Chondrocyte (in vitro differentiated cells): Measurements from ENCODE around the gene TALDO1. TPM values are rescaled to one million over a fixed set of nuclear protein-coding genes. Genes with fewer than 3 reads are reported as not detected.

Source experiments
- DNase-seq: peaks from one replicate; pipeline ENCODE4 v3.0.0; 2021; ENCODE audit warnings: mixed read lengths, low spot score
- H3K27ac Mint-ChIP-seq: one replicate; pipeline ENCODE4 v1.8.0; 2021; ENCODE audit warnings: mild to moderate bottlenecking, moderate library complexity, mixed read lengths; ENCODE audit not compliant: unreplicated experiment
- H3K27me3 Mint-ChIP-seq: 2 replicates; pipeline ENCODE4 v1.8.0; 2021; ENCODE audit warnings: low read depth, mixed read lengths
- H3K36me3 Mint-ChIP-seq: 2 replicates; pipeline ENCODE4 v1.8.0; 2021; ENCODE audit warnings: low read depth, mixed read lengths
- H3K4me1 Mint-ChIP-seq: 2 replicates; pipeline ENCODE4 v1.8.0; 2021; ENCODE audit warnings: low read depth, mild to moderate bottlenecking, mixed read lengths
- H3K4me3 Mint-ChIP-seq: one replicate; pipeline ENCODE4 v1.8.0; 2021; ENCODE audit warnings: mild to moderate bottlenecking, moderate library complexity, mixed read lengths; ENCODE audit not compliant: unreplicated experiment
- H3K9me3 Mint-ChIP-seq: 2 replicates; pipeline ENCODE4 v1.8.0; 2021; ENCODE audit warnings: low read depth, mixed read lengths
- CTCF ChIP-seq: fragments of 200-600 bp; sonication (generic); IDR thresholded peaks from 2 replicates; pipeline ENCODE4 v1.5.0; 2021; ENCODE audit warnings: antibody characterized with exemption, mild to moderate bottlenecking, moderate library complexity
- total RNA-seq: library from RNA; stranded (reverse); gene quantifications from 3 replicates; pipeline ENCODE4 v1.2.1, GENCODE V29; 2021

Gene TALDO1
- total RNA-seq, 1 donor from 2014 or later: 151 TPM

DNA sequence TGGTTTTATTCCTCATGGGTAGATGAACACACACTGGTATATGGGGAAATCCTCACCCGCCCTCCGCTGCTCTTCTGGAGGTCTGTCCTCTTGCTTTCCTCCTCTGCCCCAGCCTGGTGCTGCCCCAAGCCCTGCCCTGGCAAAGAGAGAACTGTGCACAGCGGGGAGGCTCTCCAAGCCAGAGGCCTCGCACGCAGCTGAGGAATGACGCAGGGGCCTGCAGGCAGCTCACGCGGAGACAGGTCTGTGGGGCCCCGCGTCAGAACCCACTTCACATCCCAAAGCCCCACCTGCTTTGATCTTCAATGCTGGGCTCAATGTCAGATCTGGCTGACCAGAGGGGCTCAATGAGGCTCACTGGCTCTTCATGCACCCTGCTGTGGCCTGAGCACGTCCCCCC is 20.0 kb downstream of the TALDO1 start:
- TF ChIP-seq CTCF: no peak
- peaks cover 6% of the 10 kb centered on the region for H3K4me1 Mint-ChIP-seq
- no peaks in the 10 kb centered on the region for H3K9me3 Mint-ChIP-seq
- no peak for DNase-seq
- peak overlapping the region; percentile 14 for H3K27ac Mint-ChIP-seq
- H3K27me3 Mint-ChIP-seq: no peaks in the 10 kb centered on the region
- H3K36me3 Mint-ChIP-seq: peaks cover 6% of the 10 kb centered on the region
- H3K4me3 Mint-ChIP-seq: no peak overlapping the region

DNA sequence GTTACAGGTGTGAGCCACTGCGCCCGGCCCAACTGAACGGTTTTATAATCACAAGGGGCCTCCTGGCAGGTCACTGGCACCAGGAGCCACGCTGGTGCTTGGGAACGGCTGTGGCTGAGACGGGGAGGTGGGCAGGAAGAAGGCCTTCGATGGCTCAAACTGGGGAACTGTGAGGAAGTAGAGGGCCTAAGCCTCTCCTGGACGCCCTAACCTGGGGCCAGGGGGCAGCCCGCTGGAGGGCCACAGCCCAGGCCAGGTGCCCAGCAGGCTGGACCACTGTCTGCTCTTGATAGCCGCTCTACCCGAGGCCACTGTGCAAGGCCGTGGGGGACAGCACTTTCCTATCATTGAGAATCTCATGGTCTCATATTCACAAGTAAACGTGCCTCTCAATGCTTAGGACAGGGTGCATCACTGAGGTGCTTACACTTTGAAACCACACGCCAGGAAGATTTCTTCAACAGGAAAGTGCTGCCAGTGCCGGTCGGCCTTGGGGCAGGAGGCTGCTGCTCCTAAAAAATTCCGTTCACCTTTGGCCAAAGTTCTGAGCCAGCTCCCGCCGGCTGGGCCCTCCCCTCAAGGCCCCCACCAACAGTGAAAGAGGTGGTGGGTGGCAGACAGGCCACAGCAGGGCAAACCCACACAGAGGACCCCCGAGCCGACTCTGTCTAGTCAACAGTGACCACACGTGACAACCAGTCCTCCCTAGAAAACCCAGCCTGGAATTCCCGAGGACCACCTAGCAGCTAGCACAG is 22.8 kb downstream of the TALDO1 start:
- Mint-ChIP-seq H3K27ac (no peak overlapping the region), H3K27me3 (no peaks in the 10 kb centered on the region), H3K9me3 (no peaks in the 10 kb centered on the region), H3K4me1 (peaks cover 2% of the 10 kb centered on the region), H3K4me3 (no peak overlapping the region), H3K36me3 (peaks cover 2% of the 10 kb centered on the region)
- TF ChIP-seq CTCF: no peak
- DNase-seq: no peak

- Mint-ChIP-seq H3K27ac (no peak overlapping the region), H3K9me3 (no peaks in the 10 kb centered on the region), H3K27me3 (no peaks in the 10 kb centered on the region), H3K36me3 (peaks cover 2% of the 10 kb centered on the region), H3K4me3 (no peak overlapping the region), H3K4me1 (peaks cover 11% of the 10 kb centered on the region)
- TF ChIP-seq CTCF: no peak
- DNase-seq: peak; percentile 87
Observed at GRCh38 chr11:770642-771616, 23.7 kb downstream of the TALDO1 start.

- peaks cover 18% of the 10 kb centered on the region for H3K4me1 Mint-ChIP-seq
- H3K36me3 Mint-ChIP-seq: peaks cover 1% of the 10 kb centered on the region
- H3K27ac Mint-ChIP-seq: no peak overlapping the region
- no peaks in the 10 kb centered on the region for H3K27me3 Mint-ChIP-seq
- H3K4me3 Mint-ChIP-seq: no peak overlapping the region
- DNase-seq: peak; percentile 85
- H3K9me3 Mint-ChIP-seq: no peaks in the 10 kb centered on the region
- no peak for TF ChIP-seq CTCF
Observed at GRCh38 chr11:771617-772204, 24.4 kb downstream of the TALDO1 start.
